ENCODE data around the gene CMPK2.
"Not testable (repeated sequence)": the region's sequence is repeated elsewhere in the genome, so short reads cannot be mapped to it uniquely, and the experiment has no call there.

CMPK2 gene

GRCh38 chr2:6880200-6880733 lies 14.6 kb upstream of the CMPK2 start:
- DNase-seq, result no peak

GRCh38 chr2:6879011-6879410 lies 13.3 kb upstream of the CMPK2 start:
- peak; percentile 22 for DNase-seq

- no peak for DNase-seq
Observed at GRCh38 chr2:6878549-6878948, 12.8 kb upstream of the CMPK2 start.

GRCh38 chr2:6877402-6878304 lies 11.9 kb upstream of the CMPK2 start, which contains the start of gene RSAD2:
Gene RSAD2, plus strand, starts transcription at chr2:6877777. Its CDS starts 24 bp downstream, at chr2:6877801.
- peak; percentile 33 for DNase-seq

- no peak for DNase-seq
Observed at GRCh38 chr2:6876309-6876708, 10.6 kb upstream of the CMPK2 start.

- DNase-seq, result no peak
Observed at GRCh38 chr2:6874032-6874431, 8.3 kb upstream of the CMPK2 start.

- no peak for DNase-seq
Observed at GRCh38 chr2:6872394-6872793, 6.7 kb upstream of the CMPK2 start.

GRCh38 chr2:6866982-6867381 lies 1.3 kb upstream of the CMPK2 start:
- DNase-seq, result no peak

GRCh38 chr2:6866275-6866671 lies 566 bp upstream of the CMPK2 start:
- DNase-seq, result peak; percentile 36

- no peak for DNase-seq
Observed at GRCh38 chr2:6864923-6865345, 773 bp downstream of the CMPK2 start.

- no peak for DNase-seq
Observed at GRCh38 chr2:6864231-6864754, 1.4 kb downstream of the CMPK2 start.

- peak; percentile 2 for DNase-seq
Observed at GRCh38 chr2:6863792-6864191, 1.9 kb downstream of the CMPK2 start.

GRCh38 chr2:6860296-6860695 lies 5.4 kb downstream of the CMPK2 start:
- DNase-seq, result no peak

- not testable (repeated sequence) for DNase-seq
Observed at GRCh38 chr2:6858466-6859027, 7.2 kb downstream of the CMPK2 start.

GRCh38 chr2:6856548-6856920 lies 9.2 kb downstream of the CMPK2 start:
- no peak for DNase-seq

GRCh38 chr2:6855860-6856547 lies 9.7 kb downstream of the CMPK2 start:
- peak; percentile 10 for DNase-seq

GRCh38 chr2:6854416-6854815 lies 11.3 kb downstream of the CMPK2 start:
- no peak for DNase-seq

- DNase-seq, result no peak
Observed at GRCh38 chr2:6852195-6852594, 13.5 kb downstream of the CMPK2 start.

- DNase-seq, result no peak
Observed at GRCh38 chr2:6846967-6847681, 18.6 kb downstream of the CMPK2 start.

GRCh38 chr2:6846540-6846939 lies 19.2 kb downstream of the CMPK2 start:
- DNase-seq, result no peak

- DNase-seq, result no peak
Observed at GRCh38 chr2:6845903-6846302, 19.8 kb downstream of the CMPK2 start.

GRCh38 chr2:6845312-6845711 lies 20.4 kb downstream of the CMPK2 start:
- peak; percentile 2 for DNase-seq
